Erythroblast (primary cell): ENCODE data around the gene HMGCS2.

ENCODE experiments used
- GATA1 ChIP-seq: IDR thresholded peaks from 2 replicates; pipeline ENCODE4 v1.6.1; 2011; ENCODE audit warnings: low read depth, mild to moderate bottlenecking, control low read depth, low read length, moderate library complexity
- POLR2A ChIP-seq: IDR thresholded peaks from 2 replicates; pipeline ENCODE4 v1.6.1; 2011; ENCODE audit warnings: mild to moderate bottlenecking, low read length

GRCh38 chr1:119771770-119772169, 3.1 kb upstream of the HMGCS2 start:
- TF ChIP-seq POLR2A (no peak), GATA1 (no peak)
